Liver (tissue), 3 donors: ENCODE results near the gene TRMT61B.

Experiments used
- GABPA ChIP-seq, 2 donors: IDR thresholded peaks in 1 of 2; conservative IDR thresholded peaks in 1 of 2; 2 replicates each; pipeline ENCODE4 v1.6.1; 2016; ENCODE audit warnings: antibody characterized with exemption in 2 of 2, mild to moderate bottlenecking in 1 of 2, moderate library complexity in 1 of 2
- HNF4G ChIP-seq: IDR thresholded peaks from 2 replicates; pipeline ENCODE4 v1.6.1; 2016; ENCODE audit warnings: antibody characterized with exemption
- RAD21 ChIP-seq, 2 donors: IDR thresholded peaks; 2 replicates each; pipeline ENCODE4 v1.6.1; 2016; ENCODE audit warnings: antibody characterized with exemption in 2 of 2, mild to moderate bottlenecking in 2 of 2
- RXRA ChIP-seq, 2 donors: IDR thresholded peaks; 2 replicates each; pipeline ENCODE4 v1.6.1; 2017 to 2018; ENCODE audit warnings: antibody characterized with exemption in 2 of 2, mild to moderate bottlenecking in 1 of 2
- SP1 ChIP-seq: IDR thresholded peaks from 2 replicates; pipeline ENCODE4 v1.6.1; 2018; ENCODE audit warnings: antibody characterized with exemption, mild to moderate bottlenecking
- TF ChIP-seq, protein P1 (sequence below): fragments of 150-350 bp; IDR thresholded peaks from 2 replicates; pipeline ENCODE4 v1.5.1; 2017; ENCODE audit warnings: improper control_type of control experiment, low read depth, low read length; ENCODE audit not compliant: missing input control
- TF ChIP-seq, protein P2 (sequence below): IDR thresholded peaks from 2 replicates; pipeline ENCODE4 v1.6.1; 2016; ENCODE audit warnings: antibody characterized with exemption, mild to moderate bottlenecking
- TF ChIP-seq, protein P3 (sequence below): IDR thresholded peaks from 2 replicates; pipeline ENCODE4 v1.6.1; 2016; ENCODE audit warnings: antibody characterized with exemption
- TF ChIP-seq, protein P4 (sequence below): IDR thresholded peaks from 2 replicates; pipeline ENCODE4 v1.6.1; 2016; ENCODE audit warnings: antibody characterized with exemption
- donor health status: healthy.
- donor health status: healthy.

DNA sequence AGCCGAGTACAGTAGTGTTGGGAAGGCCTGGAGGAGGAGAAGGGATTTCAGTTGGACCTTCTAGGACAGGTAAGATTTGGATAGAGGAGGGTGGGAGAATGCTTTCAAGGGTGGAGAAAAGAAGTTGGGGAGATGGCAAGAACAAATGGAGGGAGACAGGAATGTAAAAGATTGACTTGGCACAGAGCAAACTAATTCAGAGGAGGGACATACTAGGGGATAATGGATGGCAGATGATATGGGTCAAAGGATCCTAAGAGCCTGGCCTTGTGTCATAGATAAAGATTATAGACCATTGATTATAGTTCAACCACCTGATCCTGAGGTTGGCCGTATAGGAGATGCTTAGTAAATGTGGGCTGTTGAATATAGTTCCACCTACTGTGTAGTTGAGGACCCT lies 36.7 kb upstream of the TRMT61B start:
- TF ChIP-seq, protein P1, sequence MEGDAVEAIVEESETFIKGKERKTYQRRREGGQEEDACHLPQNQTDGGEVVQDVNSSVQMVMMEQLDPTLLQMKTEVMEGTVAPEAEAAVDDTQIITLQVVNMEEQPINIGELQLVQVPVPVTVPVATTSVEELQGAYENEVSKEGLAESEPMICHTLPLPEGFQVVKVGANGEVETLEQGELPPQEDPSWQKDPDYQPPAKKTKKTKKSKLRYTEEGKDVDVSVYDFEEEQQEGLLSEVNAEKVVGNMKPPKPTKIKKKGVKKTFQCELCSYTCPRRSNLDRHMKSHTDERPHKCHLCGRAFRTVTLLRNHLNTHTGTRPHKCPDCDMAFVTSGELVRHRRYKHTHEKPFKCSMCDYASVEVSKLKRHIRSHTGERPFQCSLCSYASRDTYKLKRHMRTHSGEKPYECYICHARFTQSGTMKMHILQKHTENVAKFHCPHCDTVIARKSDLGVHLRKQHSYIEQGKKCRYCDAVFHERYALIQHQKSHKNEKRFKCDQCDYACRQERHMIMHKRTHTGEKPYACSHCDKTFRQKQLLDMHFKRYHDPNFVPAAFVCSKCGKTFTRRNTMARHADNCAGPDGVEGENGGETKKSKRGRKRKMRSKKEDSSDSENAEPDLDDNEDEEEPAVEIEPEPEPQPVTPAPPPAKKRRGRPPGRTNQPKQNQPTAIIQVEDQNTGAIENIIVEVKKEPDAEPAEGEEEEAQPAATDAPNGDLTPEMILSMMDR, result no peak
- TF ChIP-seq HNF4G, result no peak
- TF ChIP-seq SP1, result no peak
- TF ChIP-seq, protein P2, sequence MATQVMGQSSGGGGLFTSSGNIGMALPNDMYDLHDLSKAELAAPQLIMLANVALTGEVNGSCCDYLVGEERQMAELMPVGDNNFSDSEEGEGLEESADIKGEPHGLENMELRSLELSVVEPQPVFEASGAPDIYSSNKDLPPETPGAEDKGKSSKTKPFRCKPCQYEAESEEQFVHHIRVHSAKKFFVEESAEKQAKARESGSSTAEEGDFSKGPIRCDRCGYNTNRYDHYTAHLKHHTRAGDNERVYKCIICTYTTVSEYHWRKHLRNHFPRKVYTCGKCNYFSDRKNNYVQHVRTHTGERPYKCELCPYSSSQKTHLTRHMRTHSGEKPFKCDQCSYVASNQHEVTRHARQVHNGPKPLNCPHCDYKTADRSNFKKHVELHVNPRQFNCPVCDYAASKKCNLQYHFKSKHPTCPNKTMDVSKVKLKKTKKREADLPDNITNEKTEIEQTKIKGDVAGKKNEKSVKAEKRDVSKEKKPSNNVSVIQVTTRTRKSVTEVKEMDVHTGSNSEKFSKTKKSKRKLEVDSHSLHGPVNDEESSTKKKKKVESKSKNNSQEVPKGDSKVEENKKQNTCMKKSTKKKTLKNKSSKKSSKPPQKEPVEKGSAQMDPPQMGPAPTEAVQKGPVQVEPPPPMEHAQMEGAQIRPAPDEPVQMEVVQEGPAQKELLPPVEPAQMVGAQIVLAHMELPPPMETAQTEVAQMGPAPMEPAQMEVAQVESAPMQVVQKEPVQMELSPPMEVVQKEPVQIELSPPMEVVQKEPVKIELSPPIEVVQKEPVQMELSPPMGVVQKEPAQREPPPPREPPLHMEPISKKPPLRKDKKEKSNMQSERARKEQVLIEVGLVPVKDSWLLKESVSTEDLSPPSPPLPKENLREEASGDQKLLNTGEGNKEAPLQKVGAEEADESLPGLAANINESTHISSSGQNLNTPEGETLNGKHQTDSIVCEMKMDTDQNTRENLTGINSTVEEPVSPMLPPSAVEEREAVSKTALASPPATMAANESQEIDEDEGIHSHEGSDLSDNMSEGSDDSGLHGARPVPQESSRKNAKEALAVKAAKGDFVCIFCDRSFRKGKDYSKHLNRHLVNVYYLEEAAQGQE, result no peak
- TF ChIP-seq RAD21 (IDR thresholded peaks at IDR 0.05), result no peak
- TF ChIP-seq GABPA (IDR thresholded peaks at IDR 0.05 in 1 of 2, conservative IDR thresholded peaks at IDR 0.05 in 1 of 2), result no peak
- TF ChIP-seq, protein P3, sequence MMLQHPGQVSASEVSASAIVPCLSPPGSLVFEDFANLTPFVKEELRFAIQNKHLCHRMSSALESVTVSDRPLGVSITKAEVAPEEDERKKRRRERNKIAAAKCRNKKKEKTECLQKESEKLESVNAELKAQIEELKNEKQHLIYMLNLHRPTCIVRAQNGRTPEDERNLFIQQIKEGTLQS, result no peak
- TF ChIP-seq RXRA (IDR thresholded peaks at IDR 0.05), result no peak
- TF ChIP-seq, protein P4, sequence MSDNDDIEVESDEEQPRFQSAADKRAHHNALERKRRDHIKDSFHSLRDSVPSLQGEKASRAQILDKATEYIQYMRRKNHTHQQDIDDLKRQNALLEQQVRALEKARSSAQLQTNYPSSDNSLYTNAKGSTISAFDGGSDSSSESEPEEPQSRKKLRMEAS, result no peak
